SHP77 (cell line): ENCODE measurements around the gene HADHA.

ENCODE experiments used
- DNase-seq, 2 experiments: peaks; one replicate each; lab custom pipeline; 2025; lab: John Stamatoyannopoulos, UW

Gene HADHA

DNA sequence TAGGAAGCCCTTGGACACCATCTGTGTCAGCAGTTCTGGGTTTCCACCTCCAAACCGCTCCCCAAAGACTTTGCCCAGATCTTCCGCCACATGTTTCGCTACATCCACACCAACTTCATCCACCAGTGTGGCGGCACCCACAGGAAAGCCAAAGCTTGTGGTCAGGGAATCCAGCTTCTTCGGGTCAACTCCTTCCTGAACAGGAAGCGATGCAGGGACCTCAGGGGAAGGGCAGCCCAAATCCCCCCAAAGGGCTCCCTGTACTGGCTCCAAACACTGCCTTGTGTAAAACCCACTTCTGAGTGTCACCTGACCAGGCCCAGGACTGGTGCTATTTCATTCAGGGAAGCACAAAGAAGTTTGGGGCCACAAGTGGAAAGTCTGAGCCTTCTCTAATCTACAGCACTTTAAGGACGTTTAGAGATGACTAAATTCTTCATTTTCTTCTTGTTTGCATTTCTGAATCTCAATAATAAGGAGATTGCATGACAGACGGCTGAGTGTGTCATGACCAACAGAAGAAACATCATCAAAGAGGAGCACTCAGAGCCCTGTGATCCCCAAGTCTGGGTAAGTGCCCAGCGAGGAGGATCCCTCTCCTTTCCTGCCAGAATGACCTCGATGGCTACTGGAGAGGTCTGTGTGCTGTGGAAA is 50.7 kb downstream of the HADHA start:
- no peak for DNase-seq

DNA sequence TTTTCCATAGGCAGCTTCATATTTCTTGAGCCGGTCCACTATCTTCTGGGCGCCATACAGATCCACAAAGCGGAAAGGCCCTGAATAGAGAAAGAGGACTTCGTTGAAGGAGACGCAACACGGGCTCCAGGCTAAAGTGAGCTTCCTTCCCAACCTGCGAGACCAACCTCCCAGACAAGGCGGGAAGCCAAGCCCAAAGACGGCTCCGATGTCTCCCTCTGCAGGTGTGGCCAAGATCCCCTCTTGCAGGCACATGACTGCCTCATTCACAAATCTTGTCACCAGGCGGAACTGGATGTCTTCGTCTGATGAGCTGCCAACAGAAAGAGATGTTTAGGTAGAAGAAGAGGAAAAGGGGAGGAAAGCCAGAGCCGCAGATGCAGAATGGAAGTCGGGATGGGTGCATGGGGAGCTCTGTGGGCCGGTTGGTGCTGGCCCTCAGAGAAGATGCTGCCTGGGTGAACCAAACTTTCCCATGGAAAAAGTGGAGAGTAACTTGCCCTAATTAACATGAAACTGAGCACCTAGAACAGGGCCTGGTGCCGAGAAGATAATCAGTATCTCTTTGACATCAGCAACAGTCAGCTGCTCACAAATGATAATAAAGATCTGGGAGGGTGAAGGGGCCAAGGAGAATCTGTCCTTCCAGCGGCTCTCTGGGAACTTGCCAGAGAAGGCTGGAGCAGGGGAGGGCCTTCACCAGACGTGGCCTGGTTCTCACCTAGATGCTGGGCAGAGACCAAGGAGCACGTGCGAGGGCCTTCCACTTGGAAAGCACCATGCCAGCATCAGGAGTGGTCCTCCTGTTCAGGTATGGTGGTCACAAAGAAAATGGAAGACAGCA is 52.9 kb downstream of the HADHA start:
- DNase-seq = no peak

DNA sequence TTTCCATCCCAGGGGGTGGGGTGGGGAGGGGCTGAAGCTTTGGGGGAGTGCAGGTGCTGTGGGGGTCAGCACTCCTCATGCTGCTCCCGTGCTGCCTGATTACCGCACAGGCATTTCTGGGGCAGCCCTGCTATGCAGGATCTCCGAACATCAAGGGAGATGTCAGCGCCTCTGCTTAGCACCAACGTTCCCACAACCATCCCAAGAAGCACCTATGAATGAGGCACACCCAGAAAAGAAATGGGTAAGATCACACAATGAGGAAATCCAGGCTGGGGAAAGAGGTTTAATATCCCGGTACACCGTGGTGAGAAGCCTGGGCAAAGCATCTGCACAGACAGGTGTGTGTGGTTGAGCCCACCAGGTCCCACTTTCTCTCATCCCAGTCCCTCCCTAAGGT is 54.1 kb downstream of the HADHA start:
- no peak for DNase-seq

DNA sequence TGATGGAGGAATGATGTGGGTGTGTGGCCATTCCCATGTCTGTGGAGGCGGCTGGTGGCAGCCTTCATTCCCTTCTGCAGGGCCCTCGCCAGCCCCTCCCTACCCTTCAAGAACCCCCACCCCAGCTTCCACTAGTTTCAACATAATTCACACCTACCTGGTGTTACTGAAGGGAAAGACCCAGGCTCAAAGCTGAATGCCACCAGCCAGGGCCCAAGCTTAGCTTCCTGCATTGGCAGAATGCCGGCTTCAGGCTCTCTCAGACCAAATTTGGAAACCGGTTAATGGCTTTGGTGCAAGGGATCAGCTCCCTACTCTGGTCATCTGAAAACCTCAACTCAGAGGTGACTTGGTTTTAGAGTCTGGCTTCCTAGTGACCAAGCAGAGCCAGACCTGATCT is 54.7 kb downstream of the HADHA start:
- no peak for DNase-seq

DNA sequence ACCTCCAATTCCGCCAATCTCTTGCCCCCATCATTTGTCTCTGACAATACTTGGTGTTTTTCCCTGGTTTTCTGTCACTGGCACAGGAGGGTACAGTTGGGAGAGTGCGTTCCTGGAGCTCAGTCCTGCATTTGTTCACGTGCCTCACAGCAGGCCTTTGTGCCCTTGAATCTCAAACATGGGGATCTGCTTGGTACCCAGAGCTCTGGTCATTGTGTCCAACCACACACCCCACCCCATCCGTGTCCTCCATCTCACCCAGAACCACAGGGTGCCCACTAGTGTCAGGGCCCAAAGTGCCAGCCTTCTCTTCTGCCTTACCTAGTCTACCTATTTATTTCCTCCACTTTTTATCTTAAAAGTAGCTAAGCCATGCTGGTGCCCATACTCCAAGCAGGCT is 55.3 kb downstream of the HADHA start:
- DNase-seq = no peak

DNA sequence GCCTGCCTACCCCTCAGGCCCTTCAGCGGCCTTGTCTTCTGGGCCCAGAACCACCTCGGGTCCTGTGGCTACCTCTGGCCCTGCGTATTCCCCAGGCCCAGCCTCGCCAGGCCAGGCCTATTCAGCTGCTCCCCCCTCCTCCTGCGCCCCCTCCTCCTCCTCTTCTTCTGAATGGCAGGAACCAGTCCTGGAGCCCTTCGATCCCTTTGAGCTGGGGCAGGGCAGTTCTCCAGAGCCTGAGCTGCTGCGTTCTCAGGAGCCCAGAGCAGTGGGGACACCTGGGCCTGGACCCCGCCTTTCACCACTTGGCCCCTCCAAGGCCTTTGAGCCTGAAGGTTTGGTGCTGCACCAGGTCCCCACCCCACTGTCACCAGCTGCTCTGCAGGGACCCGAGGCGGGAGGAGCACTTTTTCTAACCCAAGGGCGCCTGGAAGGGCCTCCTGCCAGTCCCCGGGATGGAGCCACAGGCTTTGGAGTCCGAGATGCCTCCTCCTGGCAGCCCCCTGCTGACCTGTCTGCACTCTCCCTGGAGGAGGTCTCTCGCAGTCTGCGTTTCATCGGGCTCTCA is 56.8 kb downstream of the HADHA start:
- no peak for DNase-seq

DNA sequence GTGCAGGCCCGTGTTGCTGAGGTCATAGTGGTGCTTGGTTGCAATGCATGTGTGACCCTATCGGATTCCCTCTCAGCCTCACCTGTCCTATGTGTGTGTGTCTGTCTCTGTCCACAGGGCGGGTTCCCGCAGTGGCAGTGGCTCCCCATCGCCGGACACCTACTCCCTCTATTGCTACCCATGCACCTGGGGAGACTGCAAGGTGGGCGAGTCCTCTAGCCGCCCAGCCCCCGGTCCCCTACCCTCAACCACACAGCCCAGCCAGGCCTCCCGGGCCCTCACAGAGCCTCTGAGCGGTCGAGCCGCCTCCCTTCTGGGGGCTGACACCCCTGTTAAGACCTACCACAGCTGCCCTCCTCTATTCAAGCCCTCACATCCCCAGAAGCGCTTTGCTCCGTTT is 57.3 kb downstream of the HADHA start:
- DNase-seq = no peak

DNA sequence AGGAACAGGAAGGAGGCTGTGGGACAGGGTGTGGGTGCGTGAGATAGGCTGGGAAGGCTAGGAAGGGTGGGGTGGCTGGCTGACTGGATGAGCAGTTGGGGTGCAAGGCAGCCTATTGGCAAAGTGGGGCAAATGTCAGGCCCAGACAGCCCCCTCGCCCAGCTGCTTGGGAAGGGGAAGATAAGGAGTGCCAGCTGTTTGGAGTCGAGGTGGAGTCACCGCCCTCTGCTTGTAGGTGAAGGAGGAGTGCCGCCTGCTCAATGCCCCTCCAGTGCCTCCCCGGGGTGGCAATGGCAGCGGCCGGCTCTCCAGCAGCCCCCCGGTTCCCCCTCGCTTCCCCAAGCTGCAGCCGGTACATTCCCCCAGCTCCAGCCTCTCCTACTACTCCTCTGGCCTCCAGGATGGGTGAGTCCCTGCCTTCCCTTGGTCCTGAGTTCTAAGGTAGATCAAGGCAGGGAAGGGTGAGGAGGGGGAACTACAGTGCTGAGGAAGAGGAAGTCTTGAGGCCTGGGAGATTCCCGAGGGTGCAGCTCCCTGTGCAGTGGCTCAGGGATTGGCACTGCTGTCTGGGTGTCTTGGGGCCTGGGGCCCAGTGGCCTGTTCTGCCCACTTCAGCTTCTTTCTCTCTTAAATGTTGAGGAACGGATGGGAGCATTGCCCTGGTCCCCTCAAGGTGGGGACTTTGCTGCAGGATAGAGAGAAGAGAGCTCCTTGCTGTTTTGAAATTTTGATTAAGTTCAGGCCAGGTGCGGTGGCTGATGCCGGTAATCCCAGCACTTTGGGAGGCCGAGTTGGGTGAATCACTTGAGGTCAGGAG is 58.3 kb downstream of the HADHA start:
- no peak for DNase-seq

DNA sequence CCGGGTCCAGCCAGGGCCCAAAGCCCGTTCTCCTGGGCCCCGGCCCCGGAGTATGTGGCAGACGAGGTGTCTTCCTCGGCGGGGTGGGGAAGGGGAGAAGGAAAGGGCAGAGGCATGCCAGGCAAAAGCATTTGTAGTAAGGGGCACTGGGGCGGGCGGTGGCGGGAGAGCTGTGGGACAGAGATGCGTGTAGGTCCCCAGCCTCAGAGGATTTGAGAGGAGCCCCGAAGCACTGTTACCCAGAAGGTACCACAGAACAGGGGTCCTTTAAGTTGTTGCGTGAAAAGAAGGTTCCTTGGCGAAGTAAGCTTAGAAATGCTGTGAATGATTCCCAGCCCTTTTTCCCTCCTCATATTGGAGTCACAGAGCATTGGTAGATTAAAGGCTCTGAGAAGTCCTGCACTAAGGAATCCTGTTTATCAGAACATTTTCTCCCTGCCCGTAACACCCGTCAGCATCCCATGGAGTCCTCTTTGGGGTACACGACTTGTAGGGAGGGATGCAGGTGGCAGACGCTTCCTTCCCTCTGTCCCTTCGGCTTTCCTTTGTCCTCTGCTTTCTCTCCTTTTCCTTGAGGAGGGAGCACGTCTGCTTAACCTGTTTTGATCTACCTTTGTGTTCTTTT is 59.0 kb downstream of the HADHA start:
- DNase-seq = no peak

DNA sequence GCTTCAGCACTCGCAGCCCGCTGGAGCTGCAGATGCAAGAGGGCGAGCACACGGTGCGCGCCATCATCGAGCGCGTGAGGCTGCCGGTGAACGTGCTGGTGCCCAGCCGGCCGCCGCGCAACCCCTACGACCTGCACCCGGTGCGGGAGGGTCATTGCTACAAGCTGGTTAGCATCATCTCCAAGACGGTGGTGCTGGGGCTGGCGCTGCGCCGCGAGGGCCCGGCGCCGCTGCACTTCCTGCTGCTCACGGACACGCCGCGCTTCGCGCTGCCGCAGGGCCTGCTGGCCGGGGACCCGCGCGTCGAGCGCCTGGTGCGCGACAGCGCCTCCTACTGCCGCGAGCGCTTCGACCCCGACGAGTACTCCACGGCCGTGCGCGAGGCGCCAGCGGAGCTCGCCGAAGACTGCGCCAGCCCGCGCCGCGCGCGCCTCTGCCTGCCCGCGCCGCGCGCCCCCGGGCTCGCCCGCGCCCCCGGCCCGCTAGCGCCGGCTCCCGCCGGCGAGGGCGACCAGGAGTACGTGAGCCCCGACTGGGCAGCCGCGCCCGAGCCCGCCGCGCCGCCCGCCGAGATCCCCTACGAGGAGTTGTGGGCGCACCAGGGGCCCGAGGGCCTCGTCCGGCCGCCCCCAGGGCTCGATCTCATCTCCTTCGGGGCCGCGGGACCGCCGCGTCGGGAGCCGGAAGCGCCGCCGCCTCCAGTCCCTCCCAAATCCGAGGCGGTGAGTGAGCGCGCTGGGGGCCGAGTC is 59.7 kb downstream of the HADHA start:
- DNase-seq = peak; percentile 9 to 51

DNA sequence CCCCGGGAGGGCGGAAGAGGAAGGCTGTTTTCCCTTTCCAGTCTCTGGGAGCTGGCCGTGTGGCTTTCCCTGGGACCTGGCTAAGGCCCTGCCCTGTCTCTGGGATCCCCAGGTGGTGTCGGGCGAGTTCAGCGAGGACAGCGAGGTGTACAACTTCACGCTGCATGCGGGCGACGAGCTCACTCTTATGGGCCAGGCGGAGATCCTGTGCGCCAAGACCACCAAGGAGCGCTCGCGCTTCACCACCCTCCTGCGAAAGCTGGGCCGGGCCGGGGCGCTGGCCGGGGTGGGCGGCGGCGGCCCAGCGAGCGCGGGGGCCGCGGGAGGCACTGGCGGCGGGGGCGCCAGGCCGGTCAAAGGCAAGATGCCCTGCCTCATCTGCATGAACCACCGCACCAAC is 60.3 kb downstream of the HADHA start:
- DNase-seq = no peak

DNA sequence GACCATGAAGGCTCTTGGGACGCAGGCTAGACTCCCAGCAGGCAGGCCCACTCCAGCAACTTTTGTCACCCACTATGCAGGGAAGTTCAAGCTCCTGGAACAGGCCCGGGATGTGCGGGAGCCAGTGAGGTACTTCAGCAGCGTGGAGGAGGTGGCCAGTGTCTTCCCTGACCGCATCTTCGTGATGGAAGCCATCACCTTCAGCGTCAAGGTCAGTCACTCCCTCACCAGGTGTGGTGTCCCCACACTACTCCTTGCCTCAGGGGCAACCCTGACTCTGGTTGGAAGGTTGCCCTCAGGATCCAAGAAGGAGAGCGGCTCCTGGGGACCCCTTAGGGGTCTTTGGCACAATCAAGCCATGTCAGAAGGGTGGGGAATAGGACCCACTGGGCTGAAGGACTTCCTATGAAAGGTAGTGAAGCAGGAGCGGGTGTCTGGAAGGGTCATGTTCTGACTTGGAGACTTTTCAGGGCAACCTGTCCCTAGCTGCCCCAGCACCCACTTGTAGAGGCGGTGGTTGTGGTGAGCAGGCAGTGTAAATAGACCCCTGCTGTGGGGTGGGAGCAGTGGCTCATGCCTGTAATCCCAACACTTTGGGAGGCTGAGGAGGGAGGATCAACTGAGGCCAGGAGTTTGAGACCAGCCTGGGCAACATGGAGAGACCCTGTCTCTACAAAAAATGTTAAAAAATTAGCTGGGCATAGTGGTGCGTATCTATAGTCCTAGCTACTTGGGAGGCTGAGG is 61.4 kb downstream of the HADHA start:
- DNase-seq = no peak

DNA sequence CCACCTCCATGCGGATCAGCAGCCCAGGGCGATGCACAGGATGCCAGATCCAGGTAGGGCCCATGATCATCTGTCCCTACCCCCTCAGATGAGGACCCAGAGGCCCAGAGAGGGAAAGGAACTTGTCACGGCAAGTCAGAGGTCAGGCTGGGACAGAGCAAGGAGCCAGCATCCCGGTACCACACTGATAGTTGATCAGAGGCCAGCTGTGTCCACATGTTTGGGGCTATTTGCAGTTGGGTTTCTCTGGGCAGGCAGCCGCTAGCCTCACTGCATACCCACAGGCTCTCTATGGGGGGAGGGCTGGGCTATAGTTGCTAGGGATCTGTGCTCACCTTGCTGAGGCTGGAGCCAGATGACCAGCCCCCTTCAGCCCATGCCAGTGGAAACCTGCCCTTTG is 62.0 kb downstream of the HADHA start:
- no peak for DNase-seq

DNA sequence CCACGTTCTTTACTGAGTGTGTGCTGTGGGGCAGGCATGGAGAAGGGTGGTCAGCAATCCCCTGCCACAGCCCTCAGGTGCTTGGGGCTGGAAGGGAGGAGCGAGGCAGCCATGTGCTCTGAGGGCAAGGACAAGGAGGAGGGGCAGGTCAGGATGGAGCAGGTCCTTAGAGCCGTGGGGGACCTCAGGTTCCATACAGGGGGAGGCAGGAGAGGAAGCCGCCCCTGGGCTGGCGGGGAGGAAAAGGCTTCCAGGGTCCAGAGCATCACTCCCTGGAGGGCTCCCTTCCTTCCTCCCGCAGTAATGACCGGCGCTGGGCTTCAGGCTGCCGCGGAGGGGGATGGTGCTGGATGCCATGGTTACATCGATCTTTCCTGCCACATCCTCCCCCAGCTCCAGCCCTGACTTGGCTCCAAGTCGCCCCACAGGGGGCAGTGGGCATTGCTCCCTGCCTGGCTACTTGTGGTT is 65.0 kb downstream of the HADHA start:
- DNase-seq = peak in 1 of 2 experiments; percentile 17

DNA sequence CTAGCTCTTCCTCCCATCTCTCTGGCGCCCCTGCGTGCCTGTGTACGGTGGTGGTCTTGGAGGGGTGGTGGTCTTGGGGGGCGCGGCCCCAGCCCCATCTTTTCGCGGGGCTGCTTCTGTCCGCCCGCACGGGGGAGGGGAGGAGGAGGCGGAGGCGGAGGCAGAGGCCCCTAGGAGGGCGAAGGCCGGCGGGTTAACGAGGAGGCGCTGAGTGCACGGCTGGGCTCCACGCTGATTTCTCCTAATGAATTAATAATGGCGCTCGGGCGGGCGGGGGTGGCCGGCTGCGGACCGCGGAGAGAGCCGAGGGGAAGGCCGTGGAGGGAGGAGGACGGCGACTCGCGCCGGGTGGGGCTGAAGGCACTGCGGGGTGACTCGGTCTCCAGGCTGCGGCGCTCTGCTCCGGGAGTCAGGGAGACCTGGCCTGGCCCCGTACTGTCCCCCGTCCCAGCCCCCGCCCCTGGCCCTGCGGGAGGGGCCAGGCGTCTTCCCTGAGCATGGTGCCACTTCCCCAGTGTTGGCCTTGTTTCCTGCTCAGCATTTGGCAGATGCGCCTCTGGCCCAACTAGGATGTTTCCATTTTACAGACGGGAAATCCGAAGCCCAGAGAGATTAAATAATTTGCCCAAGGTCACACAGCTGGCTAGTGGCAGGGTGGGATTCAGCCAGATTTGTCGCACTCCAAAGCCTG is 65.5 kb downstream of the HADHA start:
- peak in 1 of 2 experiments; percentile 16 for DNase-seq

DNA sequence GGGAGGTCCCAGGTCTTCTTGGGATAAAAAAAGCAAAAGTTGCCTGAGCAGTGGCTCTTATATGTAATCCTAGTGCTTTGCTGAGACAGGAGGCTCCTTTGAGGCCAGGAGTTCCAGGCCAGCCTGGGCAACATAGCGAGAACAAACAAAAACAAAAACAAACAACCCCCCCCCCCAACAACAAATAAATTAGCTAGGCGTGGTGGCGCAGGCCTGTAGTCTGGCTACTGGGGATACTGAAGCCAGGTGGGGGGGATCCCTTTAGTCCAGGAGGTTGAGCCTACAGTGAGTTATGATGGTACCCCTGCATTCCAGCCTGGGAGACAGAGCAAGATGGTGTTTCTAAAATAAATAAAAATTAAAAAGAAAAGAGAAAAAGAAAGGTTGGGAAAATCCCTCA is 66.2 kb downstream of the HADHA start:
- no peak for DNase-seq

DNA sequence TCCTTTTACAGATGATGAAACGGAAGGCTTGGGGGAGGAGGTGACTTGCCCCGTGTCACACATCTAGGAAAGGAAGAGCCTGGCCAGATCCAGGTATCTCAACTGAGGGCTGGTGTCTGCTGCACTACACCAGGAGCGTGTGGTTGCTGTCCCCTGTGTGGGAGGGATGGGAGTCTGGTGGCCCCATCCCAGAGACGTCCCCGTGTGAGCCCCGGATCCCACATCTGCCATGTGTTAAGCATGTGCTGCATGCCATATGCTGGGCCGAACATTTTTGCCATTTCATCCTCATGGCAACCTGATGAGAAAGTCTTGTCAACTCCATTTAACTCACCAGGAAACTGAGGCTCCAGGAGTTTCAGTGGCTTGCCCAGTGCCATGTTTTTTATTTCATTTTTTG is 67.3 kb downstream of the HADHA start:
- DNase-seq = no peak

DNA sequence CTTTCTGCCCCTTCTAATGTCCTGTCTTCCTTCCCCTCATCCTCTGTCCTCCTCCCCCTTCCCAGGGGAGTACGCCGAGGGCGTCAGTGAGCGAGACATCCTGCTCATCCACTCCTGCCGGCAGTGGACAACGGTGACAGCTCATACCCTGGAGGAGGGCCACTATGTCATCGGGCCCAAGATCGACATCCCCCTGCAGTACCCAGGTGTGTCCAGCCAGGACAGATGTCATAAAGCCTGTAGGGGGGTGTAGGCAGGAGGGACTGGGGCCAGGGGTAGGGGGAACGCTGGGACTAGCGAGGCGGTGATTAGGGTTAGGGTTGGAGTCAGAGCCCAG is 68.2 kb downstream of the HADHA start:
- DNase-seq = no peak

DNA sequence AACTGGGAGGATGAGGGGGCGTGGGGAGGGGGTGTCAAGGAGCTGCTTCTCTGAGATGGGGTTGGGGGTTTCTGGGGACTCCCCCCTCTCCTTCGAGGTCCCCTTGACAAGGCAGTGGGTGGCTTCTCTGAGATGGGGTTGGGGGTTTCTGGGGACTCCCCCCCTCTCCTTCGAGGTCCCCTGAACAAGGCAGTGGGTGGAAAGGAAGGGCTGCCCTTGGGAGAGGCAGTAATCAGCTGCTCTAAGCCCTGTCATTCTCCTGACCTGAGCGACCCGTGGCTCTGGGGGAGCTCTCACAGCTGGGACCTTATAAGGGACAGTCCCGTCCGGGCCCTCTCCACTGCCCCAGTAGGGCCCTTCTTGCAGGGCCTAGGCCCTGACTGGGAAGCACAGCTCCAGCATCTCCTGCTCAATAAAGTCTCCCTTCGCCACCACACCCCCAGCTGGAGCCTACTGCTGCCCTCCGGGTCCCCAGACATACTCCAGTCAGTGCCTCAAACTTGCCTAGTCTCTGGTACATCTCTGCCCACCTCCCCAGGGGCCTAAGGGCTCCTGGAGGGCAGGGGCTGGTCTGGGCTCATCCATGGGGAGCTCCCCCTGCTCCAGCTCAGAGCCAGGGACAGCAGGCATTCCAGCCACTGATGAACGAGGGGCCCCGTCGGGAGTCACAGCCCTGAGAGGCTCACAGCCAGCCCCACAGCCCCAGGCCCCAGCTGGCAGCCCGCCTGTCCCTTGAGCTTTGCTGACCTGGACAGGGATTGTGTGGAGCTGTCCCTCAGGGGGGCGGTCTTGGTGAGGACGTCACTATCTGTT is 68.8 kb downstream of the HADHA start:
- DNase-seq = no peak
